Urothelium cell line (cell line): ENCODE measurements around the gene PIK3C3.
"Not testable (repeated sequence)": the region's sequence is repeated elsewhere in the genome, so short reads cannot be mapped to it uniquely, and the experiment has no call there.

Experiments used
- DNase-seq: peaks from one replicate; pipeline ENCODE4 v3.0.0; 2011; ENCODE audit warnings: low spot score, mixed read lengths
- FAIRE-seq: peaks from 2 replicates; lab custom pipeline; 2011; peaks lifted over from hg19 to GRCh38; lab: Jason Lieb, UNC

The PIK3C3 gene

DNA sequence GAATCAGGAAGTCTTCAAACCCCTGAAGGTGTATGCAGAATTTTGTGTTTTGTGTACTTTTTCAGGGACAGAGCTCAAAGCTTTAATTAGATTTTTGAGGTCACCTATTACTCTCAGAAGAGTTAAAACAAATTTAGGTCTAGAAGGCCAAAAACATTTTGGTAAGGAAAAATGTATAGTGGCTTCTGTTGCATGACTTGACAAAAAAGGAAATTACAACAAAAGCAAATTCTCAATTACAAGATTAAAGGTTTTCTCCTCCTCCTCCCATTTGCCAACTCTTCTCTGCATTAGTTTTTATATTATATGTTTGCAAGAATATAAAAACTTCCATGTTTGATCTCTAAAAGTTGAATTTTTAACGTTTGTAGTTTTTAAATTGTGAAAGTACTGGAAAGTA is 4.0 kb downstream of the PIK3C3 start:
- no peak for FAIRE-seq
- no peak for DNase-seq

DNA sequence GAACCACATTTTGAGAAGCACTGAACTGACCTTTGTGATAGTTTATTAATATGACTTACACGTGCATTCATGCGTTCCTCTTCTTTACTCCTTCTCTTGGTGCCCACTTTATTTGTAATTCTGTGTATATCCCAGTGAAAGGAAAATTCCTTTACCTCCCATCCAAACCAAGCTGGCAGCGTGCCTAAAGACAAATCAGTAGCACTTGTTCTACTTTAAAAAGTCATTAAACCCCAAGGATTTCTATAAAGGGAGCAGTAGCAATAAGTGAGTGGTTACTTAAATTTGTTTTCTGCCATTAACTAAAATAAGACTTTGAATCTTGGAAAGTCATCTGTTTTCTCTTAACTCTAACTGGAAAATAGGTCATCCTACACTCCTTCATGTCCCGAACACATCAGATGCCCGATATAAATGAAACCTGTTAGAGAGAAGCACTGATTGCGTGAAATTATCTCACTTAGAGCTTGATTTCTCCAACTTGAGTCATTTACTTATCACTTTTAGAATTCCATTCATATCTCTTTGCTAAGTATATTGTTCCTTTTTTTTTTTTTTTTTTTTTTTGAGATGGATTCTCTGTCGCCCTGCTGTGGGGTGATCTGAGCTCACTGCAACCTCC is 10.7 kb downstream of the PIK3C3 start:
- FAIRE-seq = no peak
- no peak for DNase-seq

DNA sequence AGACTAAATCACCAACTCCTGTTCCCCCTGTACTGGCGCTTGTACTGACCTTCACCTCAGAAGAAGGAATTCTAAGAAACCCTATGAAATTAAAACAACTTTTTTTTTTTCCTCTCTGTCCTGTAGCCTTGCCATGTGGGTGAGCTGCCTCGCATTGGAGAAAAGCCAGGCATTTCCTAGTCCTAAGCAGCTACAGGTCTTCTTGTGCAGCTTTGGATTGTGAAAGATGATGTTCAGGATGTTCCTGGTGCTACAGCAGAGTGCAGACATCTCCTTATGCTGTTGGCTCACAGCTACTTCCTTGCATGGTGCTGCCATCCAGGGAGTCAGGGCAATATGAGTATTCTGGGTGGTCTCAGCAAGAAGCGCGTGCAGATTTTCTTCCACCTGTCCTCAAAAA is 11.9 kb downstream of the PIK3C3 start:
- no peak for FAIRE-seq
- DNase-seq = no peak

DNA sequence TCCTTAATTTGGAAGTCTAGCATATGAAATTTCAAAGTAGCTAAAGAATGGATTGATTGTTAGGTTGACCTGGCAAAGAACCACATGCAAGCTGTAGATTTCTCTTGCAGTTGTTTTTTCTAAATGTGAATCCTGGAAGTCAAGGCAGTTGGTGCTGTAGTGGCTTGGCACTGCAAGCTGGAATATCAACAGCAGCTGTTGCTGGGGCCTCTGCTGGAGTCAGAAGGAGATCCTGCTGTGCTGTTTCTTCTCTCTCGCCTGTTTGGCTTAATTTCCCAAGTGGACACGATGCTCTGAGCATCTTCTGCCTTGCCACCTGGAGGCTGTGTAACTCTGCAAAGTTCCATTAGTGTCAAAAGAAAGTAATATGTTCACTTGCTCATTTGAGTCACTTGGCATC is 12.6 kb downstream of the PIK3C3 start:
- DNase-seq (no peak), FAIRE-seq (no peak)

DNA sequence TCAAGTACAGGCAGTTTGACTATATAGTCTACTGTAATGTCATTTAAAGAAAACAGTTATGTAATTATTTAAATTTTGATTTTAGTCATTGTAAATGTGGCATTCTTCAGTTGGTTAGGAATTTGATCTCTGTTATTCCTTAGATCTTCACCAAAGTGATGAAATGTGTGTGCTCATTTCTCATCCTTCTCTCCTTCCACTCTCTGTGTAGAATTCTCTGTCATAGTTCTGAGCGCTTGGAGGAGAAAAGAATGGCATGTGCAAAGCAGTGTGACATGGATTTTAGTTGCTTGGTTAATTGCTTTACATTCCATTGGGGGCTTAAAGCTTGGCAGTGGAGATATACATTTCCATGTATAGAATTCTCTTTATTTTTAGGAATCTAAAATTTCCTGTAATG is 14.8 kb downstream of the PIK3C3 start:
- DNase-seq (no peak), FAIRE-seq (no peak)

DNA sequence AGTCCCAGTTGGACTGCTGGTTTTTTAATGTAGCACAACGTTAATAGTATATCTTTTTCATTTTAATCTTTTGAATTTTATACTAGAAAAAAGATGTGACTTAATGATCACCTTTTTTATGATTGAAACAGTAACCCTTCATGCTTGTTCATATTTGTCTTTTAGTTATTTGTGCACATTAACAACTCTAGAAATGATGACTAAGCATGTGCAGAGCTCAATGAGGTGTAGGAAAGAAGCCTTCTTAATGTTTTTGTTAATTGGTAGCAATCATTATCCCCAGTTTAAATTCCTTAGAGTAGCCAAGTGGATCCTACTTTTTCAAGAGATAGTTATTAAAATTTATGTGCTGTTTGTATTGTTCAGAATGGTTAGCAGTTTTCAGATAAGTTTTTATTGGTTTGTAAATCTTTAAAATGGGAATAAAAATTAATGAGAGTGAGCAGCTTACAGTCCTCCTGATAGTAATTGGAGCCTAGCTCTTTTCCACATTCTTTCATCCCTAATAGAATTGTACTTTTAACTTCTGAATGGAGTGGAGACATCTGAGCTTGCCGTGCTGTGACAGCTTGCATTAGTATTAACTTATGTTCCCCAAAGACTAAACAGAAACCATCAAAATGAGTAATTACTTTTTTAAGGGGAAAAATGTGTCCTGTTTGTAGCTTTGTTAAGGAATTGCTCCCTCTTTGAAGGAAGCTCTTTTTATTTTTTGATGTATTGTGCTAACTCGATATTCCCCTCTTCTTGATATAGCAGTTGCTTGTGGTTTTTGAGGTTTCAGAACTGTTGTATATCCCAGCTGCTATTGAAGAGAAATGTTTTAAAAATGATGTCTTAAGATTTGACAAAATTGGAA is 17.3 kb downstream of the PIK3C3 start:
- no peak for DNase-seq
- FAIRE-seq = no peak

DNA sequence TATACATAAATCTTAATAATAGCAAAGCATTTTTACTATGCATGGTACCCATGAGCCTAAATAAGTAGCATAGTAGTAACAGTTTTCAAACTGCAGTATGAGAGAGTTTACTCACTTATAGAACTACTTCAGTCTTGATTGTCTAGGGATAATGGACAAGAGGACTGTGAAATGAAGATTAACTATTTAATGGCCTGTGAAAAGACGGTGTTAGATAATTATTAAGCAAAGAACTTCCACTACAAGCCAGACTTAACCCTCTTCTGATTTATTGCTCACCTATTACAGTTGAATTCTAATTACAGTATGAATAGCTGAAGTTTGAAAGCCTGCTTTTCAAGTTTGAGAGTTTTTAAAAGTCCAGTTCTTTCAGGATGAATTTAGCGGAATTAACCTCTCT is 18.9 kb downstream of the PIK3C3 start:
- FAIRE-seq = no peak

DNA sequence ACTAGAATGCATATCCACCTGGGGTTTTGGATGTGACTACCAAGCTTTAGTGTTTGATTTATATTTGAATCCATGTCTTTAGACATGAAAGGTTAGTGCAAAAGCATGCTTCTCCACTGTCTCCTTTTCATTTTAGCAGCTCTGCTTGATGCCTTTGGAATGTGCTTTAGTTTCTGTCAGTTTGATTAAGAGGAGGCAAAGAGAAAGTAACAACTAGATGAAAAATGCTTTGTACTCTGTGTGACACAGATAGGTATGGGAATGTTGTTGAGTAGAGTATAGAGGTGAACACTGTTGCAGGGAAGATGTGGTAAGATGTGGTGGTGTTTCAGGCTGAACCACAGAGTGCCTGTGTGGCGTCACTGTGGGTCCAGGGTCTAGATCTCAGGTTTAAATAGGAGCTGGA is 19.8 kb downstream of the PIK3C3 start:
- no peak for DNase-seq
- no peak for FAIRE-seq

More for the DNA sequence above, 18.9 kb downstream of the PIK3C3 start:
- no peak for DNase-seq

DNA sequence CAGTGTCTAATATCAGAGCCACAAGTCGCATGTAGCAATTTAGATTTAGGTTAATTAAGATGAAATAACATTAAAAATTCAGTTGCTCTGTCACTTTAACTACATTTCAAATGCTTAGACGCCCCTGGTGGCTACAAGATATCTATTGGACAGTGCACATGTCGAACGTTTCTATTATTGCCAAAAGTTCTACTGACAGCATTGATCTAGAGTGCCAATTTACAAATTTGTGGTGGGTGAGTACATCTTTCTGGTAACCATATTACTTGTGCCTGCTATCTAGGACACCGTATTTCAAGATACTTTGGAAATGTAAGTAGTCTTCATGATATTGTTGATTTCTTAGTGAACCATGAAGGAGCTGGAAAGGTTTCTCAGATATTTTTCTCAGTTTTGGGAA is 20.2 kb downstream of the PIK3C3 start:
- FAIRE-seq (no peak), DNase-seq (no peak)

DNA sequence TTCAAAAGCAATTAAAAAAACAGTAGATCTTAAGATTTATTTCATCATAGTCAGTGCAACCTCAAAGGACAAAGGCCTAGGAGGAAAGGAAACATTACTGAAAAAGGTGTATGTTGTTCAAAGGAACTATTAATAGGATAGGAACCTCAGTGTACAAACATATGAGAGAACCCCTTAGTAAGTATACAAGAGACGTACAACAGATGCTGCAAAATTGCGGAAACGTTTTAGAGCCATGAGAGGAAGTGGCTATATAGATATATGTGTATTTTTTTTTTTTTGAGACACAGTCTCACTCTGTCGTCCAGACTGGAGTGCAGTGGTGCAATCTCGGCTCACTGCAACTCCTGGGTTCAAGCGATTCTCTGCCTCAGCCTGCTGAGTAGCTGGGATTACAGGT is 22.2 kb downstream of the PIK3C3 start:
- FAIRE-seq (no peak), DNase-seq (no peak)

DNA sequence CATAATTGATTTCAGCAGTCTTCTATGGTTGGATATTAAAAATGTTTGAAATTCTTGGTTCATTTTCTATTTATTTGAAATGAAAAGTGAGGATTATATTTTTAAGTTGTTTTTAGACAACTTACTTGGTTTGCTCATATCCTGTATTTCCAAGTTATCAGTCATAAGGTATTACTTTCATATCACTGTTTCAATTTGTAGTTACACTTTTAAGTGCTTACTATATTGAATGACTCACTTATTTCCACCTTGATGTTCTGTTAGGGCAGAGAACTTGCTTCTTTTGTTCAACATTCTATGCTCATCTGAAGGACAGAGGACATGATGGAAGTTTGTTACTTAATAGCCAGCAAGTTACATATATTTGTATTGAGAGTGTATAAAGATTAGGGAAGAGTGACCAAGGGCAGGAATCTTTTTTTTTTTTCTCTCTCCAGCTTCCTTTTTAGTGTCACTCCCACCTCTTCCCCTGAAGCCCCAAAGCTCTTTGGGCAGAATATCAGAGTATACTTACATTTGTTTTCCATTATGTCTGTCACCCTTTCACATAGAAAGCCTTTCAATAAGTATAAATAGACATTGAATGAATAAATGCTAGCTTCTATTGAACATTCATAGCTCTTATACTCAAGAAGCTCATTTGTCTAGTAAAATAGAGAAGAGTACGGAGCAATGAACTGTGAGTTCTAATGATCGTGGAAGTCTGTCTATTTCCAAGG is 28.1 kb downstream of the PIK3C3 start:
- no peak for FAIRE-seq
- DNase-seq = no peak

DNA sequence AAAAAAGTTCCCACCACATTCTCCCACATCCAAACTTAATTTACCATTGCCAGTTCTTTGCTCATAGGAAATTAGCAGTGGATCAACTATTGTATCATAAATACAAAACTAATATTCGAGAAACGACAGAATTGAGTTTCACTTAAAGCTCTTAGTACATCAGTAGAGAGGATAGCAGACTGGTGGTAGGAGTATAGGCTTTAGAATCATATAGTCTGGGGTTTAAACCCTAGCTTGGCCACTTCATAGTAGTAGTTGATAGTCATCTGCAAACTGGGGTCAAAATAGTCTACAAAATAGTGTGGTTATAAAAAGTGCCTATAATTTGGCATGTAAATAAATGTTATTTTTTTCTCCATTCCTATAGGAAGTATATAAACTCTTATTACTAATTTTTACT is 30.9 kb downstream of the PIK3C3 start:
- FAIRE-seq (no peak), DNase-seq (no peak)

DNA sequence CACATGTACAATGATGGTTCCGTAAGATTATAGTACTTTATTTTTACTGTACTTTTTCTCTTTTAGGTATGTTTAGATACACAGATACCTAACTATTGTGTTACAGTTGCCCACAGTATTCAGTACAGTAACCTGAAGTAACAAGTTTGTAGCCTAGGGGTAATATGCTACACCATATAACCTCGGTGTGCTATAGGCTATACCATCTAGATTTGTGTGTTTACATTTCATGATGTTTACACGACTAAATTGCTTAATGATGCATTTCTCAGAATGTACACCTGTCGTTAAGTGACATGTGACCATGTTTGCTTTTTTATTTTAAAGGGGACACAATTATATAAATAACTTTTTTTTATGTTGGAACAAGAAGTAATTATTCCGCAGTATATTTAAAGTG is 34.5 kb downstream of the PIK3C3 start:
- no peak for FAIRE-seq
- DNase-seq = no peak

DNA sequence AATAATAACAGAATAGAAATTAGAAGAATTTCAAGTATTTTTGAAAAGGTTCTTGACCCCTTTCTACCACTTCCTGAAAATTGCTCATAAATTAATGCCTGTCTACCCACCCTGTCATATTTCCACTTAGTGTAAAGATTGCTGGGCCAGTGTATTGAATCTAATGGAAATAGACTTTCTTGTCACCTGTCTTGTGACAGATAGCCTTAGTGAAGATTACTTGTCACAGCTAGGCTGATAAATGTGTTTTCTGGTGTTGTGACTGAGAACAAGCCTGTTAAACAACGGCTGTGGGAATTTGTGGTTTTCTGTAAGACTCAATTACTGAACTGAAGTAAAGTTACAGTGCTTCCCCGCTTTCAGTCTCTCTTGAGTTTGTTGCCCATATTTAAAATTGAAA is 37.0 kb downstream of the PIK3C3 start:
- DNase-seq (no peak), FAIRE-seq (no peak)

DNA sequence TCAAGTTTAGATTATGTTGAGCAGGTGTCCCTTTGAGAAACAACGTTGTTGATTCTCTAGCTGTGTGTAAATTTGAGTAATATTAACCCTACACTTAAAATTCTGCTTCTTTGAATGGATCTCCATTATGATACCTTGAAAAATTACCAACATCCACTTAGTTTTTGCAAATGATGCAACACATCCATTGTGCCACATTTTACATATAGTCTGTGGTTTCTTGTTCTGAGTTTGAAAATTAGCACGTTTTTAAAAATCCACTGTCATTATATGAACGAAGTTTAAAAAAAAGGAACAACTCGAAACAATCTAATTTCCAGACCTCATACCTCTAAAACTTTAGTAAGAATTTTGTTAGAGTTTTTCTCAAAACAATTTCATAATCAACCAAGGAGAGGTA is 37.7 kb downstream of the PIK3C3 start:
- DNase-seq (no peak), FAIRE-seq (no peak)

DNA sequence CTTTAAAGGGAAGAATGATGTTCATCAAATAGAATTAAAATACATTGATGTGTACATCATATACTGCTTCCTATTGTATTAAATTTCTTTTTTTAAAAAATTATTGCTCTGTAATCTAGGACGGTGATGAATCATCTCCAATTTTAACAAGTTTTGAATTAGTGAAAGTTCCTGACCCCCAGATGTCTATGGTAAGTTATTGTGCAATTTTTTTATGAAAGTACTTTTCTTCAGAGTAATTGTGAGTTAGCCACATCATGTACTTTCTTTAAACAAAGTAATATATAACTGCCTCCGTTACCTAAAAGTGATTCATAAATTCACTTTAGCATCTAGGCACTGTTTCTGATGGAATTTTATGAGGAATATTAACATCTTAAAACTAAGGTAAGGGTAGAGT is 38.1 kb downstream of the PIK3C3 start:
- no peak for FAIRE-seq
- no peak for DNase-seq

DNA sequence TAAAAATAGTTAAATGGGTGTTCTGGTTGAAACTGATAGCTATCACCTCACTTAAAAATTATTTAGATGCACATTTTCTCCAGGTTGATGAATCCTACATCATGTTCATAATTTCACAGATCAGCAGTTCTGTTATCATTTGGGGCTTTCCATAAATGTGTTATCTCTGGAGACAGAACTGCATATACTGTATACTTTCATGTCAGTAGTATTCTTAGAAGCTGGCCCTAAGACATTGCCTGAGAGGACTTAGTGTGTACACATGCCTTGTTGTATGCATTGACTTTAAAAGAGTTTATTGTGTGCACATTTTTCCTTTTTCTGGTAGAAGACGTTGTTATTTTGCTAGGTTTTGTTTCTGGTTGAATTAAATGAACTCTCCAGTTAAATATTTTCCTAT is 41.0 kb downstream of the PIK3C3 start:
- DNase-seq (no peak), FAIRE-seq (no peak)

DNA sequence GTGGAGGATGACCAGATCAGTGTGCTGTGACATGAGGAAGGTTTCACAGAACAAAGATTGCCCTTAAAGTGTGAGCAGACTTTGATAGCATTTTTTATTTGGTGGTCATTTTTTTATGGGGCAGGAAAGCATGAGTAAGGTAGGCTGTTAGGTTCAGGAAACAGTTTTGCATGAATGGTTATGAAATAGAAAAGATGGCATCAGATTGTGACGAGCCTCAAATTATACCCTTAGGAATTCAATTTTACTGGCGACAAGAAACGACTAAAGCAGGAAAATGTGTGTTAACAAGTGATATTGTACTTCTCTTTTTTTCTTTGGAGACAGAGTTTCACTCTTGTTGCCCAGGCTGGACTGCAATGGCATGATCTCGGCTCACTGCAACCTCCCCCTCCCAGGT is 44.7 kb downstream of the PIK3C3 start:
- DNase-seq (no peak), FAIRE-seq (no peak)

DNA sequence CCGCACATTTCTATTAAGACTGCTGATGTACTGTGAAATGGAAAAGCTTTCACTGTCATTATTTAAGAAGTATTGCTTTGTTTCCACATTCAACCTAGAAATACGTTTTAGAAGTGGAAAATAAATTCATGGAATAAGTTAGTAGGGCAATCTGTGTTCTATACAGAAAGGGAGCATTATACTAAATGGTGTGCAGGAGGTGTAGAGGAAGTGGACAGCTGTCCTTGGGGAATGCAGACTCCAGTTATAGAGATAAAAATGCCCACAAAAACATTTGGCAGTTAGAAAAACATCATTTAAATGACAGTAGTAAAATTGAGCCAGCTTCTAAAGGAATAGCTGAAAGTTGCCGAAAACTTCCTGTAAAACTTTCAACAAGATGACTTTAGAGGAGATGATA is 46.8 kb downstream of the PIK3C3 start:
- FAIRE-seq (no peak), DNase-seq (no peak)

DNA sequence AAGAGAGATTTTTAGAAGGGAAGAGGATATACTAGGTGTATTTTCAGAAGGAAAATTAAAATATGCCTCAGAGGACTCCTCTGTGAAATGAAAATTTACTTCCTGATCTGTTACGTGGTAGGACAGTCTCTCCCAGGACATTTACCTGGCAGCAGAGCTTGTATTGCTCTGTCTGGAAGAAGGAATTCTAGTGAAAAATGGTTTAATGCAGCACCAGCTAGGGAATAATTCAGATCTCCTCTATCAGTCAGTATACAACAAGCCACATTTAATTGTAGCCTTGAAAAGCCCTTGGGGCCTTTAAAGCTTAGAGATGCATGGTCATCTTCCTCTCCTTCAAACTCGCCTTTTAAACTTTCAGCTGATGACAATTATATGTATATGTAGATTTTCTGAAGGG is 49.6 kb downstream of the PIK3C3 start:
- FAIRE-seq (no peak), DNase-seq (no peak)

DNA sequence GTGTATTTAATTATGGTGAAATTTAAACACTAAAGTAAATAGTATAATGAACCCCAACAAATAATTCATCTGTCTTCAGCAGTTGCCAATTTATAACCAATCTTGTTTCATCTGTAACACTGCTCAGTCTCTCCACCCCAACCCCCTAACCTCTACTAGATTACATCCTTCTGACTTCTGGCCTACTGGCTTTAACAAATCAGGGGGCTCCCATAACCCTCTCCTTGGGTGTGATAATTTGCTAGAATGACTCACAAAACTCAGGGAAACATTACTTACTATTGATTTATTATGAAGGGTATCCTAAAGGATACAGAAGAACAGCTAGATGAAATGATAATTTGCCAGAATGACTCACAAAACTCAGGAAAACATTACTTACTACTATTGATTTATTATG is 50.7 kb downstream of the PIK3C3 start:
- DNase-seq (no peak), FAIRE-seq (no peak)

DNA sequence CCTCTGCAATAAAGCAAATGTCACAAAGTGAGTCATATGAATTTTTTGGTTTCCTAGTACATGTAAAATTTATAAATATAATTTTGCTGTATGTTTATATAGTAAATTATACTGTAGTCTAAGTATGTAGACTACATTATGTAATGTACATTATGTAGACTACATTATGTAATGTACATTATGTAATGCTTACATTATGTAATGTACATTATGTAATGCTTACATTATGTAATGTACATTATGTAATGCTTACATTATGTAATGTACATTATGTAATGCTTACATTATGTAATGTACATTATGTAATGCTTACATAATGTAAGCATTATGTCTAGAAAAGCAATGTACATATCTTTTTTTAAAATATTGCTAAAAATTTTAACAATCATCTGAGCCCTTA is 54.4 kb downstream of the PIK3C3 start:
- FAIRE-seq, DNase-seq: not testable (repeated sequence)
